GM18502 (cell line): ENCODE results near the gene PPIH.
"Not testable (repeated sequence)": the region's sequence is repeated elsewhere in the genome, so short reads cannot be mapped to it uniquely, and the experiment has no call there.

Experiments used
- ATAC-seq: cut with Tn5 transposase; IDR thresholded peaks from one replicate; pipeline ENCODE4 v1.9.1; 2021; ENCODE audit warnings: mild to moderate bottlenecking; ENCODE audit not compliant: unreplicated experiment, poor library complexity

The PPIH gene

DNA sequence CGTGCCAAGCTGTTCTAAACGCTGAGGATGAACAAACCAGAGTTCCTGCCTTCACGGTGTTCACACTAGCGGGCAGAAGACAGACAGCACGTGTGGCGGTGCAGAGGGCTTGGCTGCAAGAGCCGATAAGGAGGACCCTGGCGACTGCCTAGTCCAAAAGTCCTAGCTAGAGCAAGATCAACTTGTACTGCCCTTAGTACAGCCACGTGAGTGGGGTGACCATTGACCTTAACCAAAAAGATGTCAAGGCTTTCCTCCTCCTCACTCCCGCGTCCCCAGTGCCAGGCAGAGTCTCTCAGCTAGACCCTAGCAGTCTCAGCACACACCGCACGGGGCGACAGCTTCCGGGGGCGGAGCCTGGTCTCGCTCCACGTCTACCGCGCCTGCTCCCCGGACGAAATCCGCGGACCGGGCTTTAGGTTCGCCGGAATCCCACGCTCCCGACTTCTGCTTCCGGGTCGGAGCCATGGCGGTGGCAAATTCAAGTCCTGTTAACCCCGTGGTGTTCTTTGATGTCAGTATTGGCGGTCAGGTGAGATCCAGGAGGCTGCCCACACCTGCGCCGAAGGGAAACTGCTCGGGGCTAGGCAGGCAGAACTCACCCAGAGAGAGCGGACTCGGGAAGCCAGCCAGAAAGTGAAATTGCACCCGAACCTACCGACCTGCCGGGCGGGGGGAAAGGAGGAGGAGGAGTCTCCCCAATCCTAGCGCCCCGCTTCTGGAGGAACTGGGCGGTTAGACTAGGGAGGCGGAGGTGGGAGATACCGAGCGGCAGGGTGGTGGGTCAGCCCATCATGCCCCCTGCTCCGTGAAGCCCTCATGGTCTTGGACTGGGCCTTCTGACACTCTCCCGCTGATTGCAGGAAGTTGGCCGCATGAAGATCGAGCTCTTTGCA lies at the start of gene PPIH:
PPIH (plus strand) TSS at position 443 of the 896 bp plus-strand sequence; CDS start at position 467, 24 bp downstream.
- ATAC-seq: peak; percentile 95

DNA sequence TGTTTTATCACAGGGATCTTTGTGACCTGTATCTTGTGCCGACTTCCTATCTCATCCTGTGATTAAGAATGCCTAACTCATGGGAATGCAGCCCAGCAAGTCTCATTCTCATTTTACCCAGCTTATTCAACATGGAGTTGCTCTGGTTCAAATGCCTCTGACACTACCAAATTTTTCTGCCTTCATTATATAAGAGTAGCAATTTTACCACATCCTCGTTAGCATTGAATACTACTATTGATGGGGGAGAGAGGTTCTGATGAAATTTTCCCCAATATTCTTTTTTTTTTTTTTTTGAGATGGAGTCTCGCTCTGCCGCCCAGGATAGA lies 44.5 kb upstream of the PPIH start:
- no peak for ATAC-seq

DNA sequence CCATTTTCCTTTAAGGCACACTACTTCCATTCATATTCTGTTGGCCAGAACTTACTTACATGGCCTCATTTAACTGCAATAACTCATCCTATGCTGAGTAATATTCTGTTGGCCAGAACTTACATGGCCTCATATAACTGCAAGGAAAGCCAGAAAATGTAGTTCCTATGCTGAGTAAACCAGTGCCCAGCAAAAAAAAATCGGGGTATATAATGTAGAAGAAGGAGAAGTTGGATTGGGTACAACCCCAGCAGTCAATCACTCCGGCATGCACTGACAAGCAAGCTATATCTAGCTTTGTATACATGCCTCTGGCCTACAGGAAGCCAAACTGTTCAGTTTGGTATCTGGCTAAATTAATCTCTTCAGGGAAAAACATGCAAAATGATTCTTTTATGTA lies 39.4 kb upstream of the PPIH start:
- ATAC-seq: no peak

DNA sequence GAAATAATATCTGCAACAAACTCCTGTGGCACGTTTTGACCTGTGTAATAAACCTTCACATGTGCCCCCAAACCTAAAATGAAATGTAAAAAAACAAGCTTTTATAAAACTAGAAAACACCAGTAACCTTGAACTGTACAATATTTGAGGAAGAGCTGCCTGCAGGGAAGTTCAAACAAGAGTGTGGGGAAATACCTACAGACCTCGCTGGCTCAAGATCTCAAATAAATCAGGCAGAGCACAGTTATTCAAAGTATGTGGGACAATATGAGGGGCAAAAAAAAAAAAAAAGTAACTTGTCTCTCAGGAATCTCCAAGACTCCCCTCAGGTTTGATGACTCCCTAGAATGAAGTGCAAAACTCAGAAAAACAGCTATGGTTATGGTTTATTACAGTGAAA lies 37.9 kb upstream of the PPIH start:
- ATAC-seq: no peak

DNA sequence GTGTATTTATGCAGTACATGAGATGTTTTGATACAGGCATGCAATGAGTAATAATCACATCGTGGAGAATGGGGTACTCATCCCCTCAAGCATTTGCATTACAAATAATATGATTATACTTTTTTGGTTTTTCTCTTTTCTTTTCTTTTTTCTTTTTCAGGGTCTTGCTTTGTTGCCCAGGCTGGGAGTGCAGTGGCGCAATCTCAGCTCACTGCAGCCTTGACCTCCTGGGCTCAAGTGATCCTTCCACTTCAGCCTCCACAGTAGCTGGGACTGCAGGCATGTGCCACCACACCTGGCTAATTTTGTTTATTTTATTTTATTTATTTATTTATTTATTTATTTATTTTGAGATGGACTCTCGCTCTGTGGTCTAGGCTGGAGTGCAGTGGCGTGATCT lies 37.0 kb upstream of the PPIH start:
- ATAC-seq: not testable (repeated sequence)

DNA sequence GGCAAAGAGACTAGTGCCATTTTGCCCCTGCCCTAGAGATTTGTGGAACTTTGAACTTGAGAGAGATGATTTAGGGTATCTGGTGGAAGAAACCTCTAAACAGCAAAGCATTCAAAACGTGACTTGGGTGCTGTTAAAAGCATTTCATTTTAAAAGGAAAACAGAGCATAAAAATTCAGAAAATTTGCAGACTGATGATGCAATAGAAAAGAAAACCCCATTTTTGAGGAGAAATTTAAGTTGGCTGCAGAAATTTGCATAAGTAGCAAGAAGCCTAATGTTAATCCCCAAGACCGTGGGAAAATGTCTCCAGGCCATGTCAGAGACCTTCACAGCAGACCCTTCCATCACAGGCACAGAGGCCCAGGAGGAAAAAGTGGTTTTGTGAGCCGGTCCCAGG lies 31.0 kb upstream of the PPIH start:
- not testable (repeated sequence) for ATAC-seq

DNA sequence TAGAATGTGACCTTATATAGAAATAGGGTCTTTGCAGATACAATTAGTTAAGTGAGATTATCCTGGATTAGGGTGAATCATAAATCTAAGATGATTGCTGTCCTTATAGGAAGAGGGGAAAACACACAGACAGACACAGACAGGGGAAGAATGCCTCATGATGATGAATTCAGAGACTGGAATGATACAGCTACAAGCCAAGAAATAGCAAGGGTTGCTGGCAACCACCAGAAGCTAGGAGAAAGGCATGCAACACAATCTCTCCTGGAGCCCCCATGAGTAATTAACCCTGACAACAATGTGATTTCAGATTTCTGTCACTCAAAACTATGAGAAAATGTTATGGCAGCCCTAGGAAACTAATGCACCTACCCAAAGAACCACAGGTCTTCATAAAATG lies 19.1 kb upstream of the PPIH start:
- no peak for ATAC-seq

DNA sequence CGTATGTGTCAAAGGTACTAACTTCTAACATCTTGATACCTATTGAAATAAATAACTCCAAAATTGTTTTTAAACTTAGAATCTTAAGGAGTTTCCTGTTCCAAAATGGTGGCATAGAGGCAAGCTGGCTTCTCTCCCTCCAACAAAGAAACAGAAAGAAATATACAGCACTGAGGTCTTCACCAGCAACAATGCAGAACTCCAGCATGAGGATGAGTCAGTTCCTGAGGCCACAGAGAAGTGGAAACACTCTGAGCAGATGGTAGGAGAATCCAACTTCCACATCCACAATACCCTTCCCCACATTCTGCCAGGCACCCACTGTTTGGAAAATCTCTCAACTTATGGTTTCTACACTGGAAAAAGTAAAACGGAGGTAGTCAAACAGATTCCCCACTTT lies 12.2 kb upstream of the PPIH start:
- ATAC-seq: no peak

DNA sequence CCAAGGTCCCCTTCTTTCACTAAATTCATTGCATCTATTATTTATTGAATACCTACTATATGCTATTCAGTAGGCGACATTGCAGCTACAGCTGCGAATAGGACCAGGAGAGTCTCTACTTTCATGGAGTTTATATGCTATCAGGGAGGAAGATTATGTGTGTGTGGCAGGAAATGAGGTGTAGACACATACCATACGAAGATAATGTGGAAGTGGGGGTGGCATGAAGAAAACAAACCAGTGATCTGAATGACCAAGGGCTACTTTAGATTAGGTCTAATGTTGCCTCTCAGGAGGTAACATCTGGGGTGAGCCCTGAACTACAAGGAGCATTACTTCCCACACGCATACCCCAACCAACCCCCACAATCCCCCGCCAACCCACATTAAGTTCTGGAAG lies 1.0 kb upstream of the PPIH start:
- no peak for ATAC-seq

DNA sequence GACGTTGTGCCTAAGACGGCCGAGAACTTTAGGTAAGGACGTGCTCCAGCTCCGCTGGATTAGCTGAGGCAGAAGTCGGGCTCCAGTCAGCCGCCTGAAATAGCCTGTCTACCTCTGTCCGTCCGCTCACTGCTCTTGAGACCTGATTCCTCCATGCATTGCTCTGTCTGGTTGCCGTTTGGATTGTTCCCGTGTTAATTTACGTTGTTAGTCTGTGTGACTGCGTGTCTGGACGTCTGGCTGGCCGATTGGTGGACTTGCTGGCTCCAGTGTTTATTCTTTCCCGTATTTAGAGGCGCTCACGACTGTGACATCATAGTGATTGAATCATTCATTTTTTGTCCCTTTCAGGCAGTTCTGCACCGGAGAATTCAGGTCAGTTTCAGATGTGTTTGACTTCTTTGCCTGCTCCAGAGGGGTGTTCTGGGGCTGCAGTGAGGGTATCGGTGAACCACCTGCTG lies 684 bp downstream of the PPIH start:
- ATAC-seq: no peak

DNA sequence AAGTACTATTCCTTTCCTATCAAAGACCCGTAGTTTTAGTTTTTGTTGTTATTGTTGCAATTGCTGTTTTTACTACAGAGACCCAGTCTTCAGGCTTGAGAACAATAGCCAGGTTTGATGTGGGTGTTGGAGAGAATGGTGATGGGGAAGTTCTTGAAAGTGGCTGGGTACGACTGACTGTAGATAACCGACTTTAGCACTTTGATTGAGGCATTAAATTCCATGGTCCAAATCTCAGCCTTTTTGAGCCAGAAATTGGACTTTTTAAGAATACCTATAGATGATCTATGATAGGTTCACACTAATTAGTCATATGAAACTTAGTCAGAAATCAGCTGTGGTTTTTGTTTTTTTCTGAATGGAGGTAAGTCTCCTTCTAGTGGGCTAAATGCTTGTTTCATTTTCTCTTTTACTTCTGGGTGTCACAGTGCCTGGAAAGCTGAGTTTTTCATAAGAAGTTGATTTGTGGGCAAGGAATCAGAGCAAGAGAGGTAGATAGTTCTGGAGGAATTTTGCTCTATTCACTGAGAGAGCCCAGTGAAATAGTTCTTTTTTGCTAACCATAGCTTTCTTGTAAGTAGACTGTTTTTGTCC lies 2.8 kb downstream of the PPIH start:
- ATAC-seq: no peak

DNA sequence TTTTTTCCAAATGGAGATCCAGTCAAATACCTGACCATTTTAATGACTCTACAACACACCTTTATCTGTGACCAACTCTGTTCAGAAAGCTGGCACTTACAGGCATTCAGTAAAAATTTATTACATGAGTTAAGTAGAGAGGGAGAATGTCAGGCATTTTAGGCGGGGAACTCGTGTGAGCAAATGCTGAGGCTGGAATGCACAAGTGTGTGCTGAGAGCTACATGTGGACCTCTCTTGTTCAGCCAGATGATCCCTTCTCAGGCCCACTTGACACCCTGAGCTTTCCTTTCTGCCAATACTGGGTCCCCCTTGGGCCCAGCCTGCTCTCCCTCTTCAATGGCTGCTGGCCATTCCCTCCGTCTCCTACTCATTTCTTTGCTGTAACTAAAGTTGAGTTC lies 11.7 kb downstream of the PPIH start:
- ATAC-seq: no peak

DNA sequence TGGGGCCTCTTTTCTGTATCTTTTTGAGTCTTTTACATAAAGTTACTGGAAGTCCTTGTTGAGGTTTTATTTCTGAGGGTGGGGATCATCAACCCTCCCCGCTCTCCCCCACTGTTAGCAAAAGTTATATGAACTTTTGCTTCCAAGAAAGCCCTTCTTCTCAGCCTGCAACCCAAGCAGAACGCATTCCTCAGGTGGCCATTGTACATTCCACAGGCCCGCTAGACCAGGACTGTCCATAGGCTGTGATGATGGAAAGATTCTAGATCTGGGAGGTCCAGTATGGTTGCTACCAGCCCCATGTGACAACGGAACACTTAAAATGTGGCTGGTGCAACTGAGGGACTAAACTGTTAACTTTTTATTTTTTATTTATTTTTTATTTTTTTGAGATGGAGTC lies 12.2 kb downstream of the PPIH start:
- no peak for ATAC-seq

DNA sequence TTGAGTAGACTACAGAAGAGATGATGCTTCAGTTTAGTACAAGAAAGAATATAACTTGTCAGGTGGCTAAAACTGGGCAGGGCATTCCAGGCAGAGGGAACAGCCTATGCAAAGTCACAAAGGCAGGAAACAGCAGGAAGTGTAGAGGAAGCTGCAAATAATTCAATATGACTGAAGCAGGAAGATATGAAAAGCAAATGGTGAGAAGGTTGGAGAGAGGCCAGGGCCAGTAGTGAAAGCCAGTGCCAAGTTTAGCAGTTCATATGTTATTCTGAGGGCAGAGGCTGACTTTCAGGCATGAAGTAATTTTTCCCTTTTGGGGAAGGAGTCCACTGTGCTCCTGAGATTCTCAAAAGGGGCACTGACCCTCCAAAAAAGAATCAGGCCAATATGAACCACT lies 16.0 kb downstream of the PPIH start:
- ATAC-seq: no peak

DNA sequence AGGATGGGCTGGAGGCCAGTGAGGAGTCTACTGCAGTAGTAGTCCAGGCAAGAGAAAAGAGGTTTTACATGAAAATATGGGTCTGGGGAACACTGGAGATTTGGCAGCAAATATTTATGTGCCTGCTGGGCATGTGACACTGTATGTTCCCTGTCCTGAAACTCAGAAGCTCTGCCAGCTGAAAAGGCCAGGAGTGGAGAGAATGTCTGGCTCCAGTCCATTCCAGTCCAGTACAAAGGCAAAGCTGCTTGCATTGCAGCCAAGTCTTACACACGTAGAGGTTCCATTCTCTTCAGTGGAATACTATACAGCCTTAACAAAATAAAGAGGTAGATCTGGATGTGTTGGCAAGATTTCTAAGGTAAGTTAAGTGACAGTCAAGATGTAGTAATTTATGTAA lies 16.5 kb downstream of the PPIH start:
- no peak for ATAC-seq

DNA sequence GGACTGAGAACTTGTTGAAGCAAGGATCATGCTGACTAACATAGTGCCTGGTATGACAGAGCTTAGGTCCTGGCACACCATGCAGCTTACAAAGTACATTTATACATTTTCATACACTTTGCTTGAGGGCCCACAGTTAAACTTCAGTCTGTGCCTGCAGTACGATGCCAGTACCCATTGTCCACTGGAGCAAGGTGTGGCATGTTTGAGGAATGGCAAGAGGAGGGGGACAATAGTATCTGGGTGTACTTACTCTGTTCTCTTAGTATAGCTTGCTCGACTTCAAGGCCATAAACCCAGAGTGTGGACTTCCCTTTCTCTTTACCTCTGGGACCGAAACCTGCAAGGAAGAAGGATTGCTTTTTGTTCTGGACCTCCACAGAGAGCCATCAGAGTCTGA lies 17.2 kb downstream of the PPIH start:
- no peak for ATAC-seq

DNA sequence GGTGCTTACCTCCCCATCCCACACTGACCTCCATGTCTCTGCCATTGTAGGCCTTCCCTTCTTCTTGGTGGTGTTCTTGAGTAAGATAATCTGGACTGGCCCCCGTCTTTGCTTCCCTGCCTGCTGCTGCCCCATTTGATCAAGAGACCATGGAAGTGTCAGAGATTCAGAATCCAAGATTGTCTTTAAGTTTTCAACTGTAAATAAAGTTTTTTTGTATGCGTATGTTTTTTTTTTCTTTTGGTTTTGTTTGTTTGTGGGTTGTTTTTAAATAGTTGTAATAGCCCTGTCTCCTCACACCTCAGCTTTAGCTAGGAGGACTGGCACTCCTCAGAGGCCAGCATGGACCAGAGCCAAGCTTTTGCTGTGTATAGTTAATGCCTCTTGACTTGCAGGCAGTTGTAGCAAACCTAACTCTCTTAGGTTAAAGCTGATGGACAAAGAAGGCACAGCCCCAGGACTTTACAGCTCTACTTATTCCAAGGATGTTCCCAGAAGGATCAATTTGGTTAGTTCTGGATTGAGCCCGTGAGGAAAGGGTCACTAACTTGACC lies 18.4 kb downstream of the PPIH start:
- ATAC-seq: no peak

DNA sequence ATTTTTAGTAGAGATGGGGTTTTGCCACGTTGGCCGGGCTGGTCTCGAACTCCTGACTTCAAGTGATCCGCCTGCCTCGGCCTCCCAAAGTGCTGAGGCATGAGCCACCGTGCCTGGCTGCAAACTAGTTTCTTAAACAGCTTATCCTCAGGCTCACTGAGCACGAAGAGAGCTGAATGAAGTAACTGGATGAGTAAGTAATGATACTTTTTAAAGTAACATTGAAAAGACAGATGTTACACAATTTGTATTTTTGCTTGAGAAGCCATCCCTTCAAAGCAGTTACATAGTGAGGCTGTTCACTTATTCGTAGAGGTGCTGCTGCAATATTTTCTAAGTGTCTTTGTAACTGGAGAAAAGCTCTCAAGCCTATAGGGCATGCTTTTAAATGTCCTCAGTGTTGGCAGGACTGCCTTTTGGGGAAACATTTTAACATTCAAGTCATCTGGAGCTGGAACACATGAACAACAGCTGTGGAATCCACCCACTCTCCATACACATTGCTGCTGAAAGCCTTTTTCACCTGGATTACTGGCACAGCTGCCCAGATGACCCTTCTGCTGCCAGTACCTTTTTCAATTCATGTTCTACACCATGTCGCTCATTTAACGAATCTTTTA lies 21.3 kb downstream of the PPIH start:
- ATAC-seq: no peak

DNA sequence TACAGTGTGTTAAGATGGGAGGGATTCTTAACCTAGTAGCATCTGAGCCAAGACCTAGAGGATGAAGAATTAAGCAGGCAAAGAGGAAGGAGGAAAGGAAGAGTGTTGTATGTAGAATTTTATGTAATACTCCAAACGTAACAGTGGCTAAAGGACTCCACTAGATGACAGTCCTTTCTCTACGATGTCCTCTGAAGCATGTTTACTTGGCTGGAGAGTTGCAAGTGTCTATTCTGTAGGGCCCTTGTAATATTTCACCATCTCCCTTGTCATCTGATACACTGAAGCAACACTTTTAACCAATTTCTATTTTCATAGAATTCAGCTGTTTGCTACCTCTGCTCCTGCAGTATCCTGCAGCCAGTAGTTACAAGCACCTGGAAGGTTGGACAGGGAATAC lies 21.8 kb downstream of the PPIH start:
- no peak for ATAC-seq

DNA sequence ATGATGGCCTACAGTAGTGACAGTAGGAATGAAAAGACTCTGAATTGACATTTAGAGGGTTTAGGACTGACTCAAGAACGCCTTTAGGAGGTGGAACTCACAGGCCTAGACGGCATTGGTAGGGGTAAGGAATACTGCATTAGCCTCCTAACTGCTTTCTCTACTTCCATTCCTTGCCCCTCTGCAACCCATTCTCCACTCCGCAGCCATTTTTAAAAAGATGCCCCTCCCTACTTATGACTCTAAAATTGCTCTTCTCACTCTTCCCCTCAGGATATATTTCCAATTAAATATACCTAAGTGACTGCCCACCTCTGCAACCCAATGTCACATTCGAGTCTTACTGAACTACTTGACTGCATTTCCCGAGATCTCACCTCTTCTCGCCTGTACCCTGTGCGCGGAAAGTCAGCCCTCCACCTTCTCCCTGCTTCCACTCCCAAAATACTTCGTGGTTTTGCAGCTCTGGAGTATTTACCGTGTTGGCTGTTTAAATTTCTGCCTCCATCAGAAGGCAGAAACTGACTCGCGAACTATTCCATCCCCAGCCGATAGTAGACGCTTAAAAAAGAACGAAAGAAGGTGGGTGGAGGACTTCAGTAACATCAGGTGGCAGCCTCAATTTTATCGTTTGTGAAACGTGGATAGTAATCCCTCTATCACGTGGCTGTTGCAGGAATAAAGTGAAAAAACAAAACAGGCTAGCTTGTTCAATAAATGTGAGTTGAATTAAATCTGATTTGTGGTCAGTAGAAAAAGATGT lies 22.9 kb downstream of the PPIH start:
- ATAC-seq: no peak
